ENCODE results near the gene C16orf92.

Gene C16orf92

DNA sequence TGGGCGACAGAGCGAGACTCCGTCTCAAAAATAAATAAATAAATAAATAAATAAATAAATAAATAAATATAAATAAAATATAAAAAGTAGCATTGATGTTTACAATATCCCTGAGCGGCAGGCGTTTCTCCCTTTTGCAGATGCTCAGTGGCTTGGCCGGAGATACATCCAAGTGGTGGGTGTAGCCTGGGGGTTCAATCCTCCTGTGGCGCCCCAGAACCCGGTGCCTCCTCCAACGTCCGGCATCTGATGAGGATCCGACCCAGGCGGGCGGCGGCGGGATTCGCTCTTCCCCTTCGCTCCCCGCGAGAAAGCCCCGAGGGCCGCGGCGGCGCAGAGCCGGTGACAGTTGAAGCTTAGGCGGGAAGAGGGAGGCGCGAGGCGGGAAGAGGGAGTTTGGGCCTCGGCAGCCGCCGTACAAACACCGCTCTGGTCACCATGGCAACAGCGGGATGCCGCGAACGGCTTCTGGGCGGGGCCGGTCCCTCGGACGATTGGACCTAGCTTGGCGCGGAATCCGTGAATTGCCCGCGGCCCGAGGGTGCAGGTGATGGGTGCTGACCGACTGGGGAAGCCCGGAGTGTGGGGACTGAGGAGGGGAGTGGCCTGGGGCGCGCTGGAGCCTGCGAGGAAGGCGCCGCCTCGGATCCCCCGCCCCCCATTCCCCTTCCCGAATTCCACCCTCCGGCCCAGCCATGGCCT, 29.8 kb downstream of the C16orf92 start:
- in situ Hi-C loops (cut with MboI; ENCODE audit: low sequenced_read_pairs) = no loop called here

DNA sequence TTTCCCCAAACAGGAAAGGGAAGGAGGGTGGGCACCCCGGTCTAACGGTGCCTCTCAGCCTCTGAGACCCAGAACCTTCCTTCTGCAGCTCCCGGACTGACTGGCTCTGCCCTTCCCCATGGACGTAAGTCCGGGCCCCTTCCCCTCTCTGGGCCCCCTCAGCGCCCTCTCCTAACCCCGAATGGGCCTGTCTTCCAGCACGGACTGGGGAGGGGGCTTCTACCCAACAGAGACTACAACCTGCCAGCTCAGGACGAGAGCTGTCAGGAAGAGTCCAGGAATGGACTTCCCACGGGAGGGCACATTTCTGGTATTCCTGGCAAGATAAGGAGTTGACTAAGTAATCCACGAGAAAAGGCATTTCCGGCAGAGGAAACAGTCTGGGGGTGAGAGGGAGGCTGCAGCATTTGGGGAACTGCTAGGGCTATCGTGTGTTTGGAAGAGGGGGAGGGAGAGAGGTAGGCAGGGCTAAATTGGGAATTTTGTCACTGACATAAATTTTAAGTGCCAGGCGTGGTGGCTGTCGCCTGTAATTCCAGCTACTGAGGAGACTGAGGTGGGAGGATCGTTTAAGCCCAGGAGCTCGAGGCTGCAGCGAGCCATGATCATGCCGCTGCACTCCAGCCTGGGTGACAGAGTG, 30.5 kb downstream of the C16orf92 start:
- in situ Hi-C loops (cut with MboI; ENCODE audit: low sequenced_read_pairs) = no loop called here

DNA sequence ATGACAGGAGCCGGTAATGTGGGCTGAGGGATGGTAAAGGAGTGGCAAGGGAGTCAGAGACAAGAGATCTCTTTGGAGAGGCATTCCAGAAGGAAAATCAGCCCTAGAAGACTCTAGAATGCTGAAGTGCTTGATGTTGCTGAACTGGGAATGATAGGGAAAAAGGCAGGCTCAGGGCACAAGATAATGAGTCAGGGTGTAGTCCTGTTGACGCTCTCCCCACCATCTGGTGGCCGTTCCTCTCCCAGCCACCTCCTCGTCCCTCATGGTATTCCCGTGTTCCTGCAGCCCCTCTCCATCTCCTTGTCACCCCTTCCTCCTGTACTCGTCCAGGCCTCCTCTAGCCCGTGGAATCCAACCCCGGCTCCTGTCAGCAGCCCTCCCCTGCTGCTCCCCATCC, 31.5 kb downstream of the C16orf92 start:
- in situ Hi-C loops (cut with MboI; ENCODE audit: low sequenced_read_pairs) = no loop called here

DNA sequence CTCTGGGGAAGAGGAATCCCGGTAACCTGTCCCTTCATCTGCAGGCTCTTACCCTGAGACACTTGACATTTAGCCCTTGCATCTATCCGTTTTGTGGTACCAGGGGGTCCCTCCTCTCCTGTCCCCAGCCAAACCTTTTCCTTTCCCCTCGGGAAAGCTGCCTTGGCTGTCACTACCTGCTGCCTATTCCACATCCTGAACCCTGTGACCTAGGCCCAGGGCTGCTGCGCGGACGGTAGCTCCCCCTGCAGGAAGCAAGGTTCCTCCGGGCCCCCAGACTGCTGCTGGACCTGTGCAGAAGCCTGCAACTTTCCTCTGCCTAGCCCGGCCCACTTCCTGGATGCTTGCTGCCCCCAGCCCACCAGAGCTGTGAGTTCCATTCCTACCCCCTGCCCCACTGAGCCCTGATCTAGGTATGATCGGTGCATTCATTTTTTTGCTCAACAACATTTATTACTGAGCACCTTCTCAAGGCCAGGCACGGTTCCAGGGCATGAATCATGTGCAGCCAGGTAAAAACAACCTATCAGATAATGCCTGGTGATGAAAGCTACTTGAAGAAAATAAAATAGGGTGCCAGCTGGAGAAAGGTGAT, 32.1 kb downstream of the C16orf92 start:
- in situ Hi-C loops (cut with MboI; ENCODE audit: low sequenced_read_pairs) = no loop called here

DNA sequence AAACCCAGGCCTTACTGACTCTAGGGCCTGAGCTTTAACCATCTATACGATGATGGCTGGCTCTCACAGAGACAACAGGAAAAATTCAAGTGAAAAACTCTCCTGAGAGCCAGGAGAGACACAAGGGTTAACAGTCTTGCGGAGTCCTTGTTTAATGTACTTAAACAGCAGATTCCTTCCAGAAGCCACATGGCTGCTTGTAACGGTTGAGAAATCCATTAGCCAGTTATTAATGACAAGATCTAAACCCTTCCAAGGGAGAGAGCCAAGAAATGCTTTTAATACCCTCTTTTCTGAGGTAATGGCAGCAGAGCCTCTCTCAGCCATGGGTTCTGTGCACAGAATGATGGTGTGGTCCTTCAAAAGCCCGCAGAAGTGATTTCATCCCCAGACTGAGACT, 37.3 kb downstream of the C16orf92 start:
- in situ Hi-C loops (cut with MboI; ENCODE audit: low sequenced_read_pairs) = no loop called here

DNA sequence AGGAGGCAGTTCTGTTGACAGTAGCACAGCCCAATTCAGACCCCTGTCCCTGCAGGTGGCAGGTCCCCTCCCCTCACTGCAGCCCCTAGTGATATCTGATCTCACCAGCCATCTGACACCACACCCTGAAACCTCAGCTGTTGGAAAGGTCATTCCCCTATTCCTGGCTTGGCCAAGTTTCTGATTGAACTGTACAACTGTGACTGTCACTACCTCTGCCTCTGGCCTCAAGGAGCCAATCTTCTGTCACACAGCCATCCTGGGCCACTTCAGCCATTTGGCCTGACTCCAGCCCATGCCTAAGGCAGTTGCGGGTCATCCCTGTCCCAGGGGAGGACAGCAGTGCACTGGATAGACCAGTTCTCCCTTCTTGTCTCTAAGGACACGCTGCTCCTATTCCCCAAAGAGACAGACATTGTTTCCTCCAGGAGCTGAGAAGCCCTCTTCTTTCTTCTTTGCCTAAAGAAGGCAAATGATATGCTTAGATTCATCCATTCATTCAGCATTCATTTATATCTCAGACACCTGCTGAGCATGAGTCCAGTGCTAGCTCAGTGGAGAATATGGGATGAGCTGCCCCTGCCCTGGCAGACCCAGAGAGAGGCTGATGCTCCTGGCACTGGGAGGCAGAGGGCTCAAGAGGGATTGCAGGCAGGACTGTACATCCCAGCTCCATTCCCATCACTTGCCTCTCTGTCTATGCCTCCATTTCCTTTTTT, 38.0 kb downstream of the C16orf92 start:
- in situ Hi-C loops (cut with MboI; ENCODE audit: low sequenced_read_pairs) = no loop called here

DNA sequence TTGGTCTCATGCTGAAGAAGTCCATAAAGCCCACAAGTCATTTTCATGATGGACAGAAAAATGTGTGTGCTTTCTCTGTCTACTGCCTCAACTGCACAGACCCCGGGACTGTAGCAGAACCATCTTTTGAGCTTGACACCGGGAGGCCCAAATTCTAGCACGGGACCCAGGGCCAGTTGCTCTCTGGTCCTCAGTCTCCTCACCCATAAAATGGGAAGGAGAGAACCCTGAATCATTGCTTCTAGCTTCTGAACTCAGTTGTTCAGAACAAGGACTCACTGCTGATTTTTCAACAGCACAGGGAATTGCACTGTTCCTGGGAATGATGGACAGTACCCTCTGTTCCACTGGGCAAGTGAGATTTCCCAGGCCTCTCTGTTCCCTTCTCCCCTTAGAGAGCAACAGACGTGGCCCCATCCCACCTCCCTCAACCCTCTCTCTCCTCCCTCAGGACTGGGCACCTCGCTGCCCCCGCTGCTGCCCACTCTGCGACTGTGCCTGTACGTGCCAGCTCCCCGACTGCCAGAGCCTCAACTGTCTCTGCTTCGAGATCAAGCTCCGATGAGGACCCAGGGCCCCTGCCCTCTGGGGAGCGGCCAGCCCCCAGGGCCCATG, 40.4 kb downstream of the C16orf92 start:
- in situ Hi-C loops (cut with MboI; ENCODE audit: low sequenced_read_pairs) = no loop called here

DNA sequence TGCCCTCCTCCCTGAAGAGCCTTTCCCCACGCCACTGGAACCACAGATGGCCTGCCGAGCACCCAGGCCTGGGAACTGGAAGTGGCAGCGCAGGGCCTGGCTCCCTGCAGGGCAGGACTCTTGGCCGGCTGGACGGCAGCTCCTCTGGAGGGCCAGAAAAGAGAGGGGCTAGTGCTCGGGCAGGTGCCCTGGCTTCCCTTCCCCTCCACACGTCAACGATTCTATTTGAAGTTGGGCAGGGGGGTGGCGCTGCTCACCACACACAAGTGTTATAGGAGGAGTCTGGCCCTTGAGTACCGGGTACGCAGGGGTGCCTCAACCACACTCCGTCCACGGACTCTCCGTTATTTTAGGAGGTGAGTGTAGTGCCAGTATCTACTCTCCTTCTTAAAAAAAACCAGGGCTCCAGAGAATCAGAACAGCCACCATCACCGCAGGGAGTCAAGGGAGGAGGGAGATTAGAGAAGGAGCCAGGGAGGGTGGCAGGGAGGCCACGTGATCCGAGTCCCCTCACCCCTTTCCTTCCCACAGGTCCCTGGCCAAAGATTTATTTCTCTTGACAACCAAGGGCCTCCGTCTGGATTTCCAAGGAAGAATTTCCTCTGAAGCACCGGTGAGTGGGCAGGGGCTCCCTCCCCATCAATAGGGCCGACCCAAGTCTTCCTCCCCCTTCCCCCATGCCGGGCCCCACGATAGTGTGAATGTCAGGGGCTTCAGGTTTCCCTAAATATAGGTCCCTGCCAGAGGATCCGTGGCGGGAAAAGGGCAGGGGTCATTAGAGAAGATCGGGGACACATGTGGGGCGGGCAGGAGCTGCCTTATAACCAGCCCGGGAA, 41.1 kb downstream of the C16orf92 start:
- in situ Hi-C loops (cut with MboI; ENCODE audit: low sequenced_read_pairs) = no loop called here

DNA sequence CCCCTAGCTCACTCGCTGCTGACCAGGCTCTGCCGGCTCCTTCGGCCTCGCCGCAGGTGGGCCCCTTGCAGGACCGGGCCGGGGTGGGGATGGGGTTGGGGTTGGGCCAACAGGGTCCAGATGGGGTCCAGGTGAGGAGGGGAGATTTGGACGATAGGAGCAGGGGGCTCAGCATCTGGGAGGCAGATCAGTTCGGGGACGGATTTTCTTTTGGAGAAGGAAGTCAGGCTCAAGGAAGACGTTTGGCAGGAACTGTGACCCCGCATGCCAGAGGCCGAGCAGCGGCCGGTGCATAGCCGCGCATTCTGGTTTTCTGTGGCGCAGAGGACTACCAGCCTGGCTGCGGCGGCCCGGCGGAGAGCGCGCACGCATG, 41.7 kb downstream of the C16orf92 start:
- in situ Hi-C loops (cut with MboI; ENCODE audit: low sequenced_read_pairs) = no loop called here

DNA sequence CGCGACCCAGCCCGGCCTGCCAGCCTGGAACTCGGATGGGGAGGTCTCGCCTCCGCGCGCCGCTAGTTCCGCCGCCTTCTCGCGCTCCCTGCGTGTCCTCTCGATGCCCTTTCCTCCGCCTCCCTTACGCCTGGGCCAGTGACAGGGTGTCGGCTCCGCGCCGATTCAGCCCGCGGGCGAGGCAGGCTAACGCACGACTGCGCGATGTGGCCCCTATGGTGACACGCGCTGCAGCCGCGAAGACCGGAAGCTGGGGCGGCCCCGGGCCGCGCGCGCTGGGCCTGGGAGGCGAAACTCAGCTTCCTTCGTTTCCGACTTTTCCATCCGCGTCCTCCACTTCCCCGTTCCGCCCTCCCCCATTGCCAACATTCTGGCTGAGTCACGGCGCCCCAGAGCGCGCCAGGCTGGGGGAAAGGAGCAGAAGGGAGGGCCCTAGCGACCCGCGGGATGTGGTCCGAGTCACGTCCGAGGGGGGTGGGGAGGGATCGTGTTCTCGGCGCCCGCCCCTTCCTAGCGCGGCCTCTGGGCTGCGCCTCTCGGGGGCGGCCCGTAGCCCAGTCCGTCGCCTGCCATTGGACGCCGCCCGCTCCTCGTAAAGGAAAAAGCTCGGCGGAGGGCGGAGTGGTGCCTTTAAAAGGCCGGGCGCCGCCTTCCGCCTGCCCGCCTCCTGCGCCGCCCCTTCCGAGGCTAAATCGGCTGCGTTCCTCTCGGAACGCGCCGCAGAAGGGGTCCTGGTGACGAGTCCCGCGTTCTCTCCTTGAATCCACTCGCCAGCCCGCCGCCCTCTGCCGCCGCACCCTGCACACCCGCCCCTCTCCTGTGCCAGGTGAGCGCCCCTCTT, 42.3 kb downstream of the C16orf92 start, which contains the start of gene ALDOA:
Gene ALDOA, plus strand, starts transcription at position 659 of the 841 bp plus-strand sequence. CDS start 1,138 bp downstream, outside the sequence.
- in situ Hi-C loops (cut with MboI; ENCODE audit: low sequenced_read_pairs) = no loop called here

DNA sequence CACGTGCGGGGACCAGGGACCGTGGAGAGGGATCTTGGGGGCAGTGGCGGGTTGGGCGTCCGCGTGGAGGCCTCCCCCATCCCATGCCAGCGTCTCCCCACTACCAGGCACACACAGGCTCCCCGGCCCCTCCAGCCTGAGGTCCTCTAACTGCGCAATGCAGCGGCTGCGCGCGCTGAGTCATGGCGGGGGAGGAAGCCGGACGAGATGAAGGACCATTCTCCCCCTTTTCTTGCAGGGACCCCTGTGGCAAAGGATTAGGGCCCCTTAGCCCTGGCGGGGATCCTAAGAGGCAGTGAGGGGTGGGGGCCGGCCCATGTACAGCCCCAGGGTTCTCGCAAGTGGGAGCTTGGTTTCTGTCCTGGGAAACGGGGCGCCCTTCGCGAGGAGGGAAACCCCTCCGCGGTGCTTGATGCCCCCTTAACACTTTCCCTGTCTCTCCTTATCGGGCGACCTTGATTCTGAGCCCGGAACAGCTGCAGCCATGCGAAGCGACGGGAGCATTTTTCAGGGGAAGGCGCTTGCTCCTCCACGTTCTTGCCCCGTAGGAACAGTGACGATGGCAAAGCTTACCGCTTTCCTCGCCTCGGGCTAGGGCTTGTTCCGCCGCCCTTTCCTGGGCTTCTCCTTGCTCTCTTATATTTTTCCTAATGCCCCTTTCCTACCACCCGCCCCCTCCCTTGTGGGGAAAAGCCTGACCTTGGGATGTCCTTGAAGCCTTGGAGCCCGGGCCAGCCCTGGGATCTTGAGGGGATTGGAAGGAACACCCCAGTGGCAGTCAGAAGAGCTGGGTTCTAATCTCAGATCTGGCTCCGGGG, 43.2 kb downstream of the C16orf92 start:
- in situ Hi-C loops (cut with MboI; ENCODE audit: low sequenced_read_pairs) = no loop called here

DNA sequence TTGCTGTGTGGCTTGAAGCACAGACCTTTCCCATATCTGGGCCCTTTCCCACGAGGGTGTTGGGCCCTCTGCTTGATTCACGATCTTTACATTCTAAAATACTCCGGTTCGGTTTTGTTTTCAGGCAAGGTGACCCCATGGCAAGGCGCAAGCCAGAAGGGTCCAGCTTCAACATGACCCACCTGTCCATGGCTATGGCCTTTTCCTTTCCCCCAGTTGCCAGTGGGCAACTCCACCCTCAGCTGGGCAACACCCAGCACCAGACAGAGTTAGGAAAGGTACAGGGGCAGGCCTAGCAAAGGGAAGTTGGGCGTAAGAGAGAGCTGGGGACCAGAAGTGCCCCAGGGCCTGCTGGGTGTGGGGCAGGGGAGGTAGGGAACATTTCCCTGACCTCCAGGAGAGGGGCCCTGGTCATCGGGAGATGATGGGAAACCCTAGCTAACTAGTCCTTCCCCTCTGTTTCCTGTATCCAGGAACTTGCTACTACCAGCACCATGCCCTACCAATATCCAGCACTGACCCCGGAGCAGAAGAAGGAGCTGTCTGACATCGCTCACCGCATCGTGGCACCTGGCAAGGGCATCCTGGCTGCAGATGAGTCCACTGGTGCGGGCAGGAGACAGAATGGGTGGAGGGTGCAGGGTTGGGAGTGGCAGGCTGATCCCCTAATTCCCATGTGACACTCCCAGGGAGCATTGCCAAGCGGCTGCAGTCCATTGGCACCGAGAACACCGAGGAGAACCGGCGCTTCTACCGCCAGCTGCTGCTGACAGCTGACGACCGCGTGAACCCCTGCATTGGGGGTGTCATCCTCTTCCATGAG, 44.0 kb downstream of the C16orf92 start:
- in situ Hi-C loops (cut with MboI; ENCODE audit: low sequenced_read_pairs) = no loop called here

DNA sequence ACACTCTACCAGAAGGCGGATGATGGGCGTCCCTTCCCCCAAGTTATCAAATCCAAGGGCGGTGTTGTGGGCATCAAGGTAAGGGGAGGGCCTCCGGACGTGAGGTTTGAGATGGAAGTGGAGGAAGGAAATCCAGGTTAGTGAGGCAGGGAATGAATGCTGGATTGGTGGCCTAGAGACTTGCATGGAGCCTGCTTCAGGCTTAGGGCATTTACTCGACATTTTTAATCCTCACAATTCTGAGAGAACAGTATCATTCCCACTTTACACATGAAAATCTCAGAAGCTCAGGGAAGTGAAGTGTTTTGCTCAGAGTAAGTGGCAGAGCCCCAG, 44.6 kb downstream of the C16orf92 start:
- in situ Hi-C loops (cut with MboI; ENCODE audit: low sequenced_read_pairs) = no loop called here

DNA sequence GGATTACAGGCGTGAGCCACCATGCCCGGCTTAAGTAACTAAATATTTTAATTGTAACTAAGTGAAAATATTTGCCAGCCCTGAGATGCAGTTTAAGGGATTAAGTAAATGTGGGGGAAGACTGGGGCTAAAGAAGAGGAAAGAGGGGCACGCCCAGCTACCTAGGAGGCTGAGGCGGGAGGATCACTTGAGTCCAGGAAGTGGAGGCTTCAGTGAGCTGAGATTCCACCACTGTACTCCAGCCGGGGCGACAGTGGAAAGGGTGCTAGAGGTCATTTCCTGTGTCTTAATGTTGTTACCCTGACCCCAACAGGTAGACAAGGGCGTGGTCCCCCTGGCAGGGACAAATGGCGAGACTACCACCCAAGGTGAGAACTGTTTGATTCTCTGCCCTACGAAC, 45.3 kb downstream of the C16orf92 start:
- in situ Hi-C loops (cut with MboI; ENCODE audit: low sequenced_read_pairs) = no loop called here

DNA sequence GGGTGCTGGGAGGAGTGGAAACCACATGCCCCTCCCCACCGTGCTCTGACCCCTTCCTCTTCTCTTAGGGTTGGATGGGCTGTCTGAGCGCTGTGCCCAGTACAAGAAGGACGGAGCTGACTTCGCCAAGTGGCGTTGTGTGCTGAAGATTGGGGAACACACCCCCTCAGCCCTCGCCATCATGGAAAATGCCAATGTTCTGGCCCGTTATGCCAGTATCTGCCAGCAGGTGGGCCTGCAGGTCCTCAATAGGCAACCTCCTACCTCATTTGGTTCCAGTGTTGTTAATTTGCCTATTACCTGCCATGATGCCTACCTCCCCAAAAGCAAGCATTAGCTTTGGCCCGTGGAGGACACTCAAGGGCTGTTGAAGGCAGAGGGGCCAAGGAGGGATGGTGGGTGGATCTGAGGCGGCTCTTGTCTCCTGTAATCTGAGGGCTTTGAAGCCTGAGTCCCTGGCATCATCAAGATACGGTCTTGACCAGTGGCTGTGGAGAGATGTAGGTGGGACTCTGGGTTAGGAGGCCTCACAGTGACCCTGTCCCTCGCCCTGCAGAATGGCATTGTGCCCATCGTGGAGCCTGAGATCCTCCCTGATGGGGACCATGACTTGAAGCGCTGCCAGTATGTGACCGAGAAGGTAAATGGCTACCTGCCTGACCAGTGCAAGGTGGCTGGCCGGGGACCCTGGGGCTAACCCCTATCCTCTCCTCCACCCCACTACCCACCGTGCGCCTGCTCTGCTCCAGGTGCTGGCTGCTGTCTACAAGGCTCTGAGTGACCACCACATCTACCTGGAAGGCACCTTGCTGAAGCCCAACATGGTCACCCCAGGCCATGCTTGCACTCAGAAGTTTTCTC, 46.0 kb downstream of the C16orf92 start:
- in situ Hi-C loops (cut with MboI; ENCODE audit: low sequenced_read_pairs) = no loop called here

DNA sequence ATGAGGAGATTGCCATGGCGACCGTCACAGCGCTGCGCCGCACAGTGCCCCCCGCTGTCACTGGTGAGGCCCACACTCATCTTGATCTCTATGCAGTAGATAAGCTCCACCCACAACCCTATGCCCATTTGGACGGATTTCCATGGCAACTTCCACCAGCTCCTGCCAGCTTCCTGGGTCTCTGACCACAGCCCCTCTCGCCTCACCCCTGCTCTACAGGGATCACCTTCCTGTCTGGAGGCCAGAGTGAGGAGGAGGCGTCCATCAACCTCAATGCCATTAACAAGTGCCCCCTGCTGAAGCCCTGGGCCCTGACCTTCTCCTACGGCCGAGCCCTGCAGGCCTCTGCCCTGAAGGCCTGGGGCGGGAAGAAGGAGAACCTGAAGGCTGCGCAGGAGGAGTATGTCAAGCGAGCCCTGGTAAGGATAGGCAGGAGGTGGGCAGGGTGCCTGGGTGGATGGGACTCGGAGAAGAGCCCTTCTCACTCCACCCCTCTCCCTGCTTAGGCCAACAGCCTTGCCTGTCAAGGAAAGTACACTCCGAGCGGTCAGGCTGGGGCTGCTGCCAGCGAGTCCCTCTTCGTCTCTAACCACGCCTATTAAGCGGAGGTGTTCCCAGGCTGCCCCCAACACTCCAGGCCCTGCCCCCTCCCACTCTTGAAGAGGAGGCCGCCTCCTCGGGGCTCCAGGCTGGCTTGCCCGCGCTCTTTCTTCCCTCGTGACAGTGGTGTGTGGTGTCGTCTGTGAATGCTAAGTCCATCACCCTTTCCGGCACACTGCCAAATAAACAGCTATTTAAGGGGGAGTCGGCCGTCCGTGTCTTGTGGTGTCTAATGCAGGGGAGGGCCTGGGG, 46.8 kb downstream of the C16orf92 start:
- in situ Hi-C loops (cut with MboI; ENCODE audit: low sequenced_read_pairs) = no loop called here

Data from HL-60/S4 treated with phorbol 12-myristate 13-acetate at 8.2 ng/mL for 4 days and 3 days (cell line).